ENCODE data around the gene CLEC2L. TPM values are rescaled to one million over a fixed set of nuclear protein-coding genes. Genes with fewer than 3 reads are reported as not detected.

Gene CLEC2L
- total and polyA plus RNA-seq, 4 donors = 0.05 TPM; not detected in 3

- TF ChIP-seq MAX (IDR thresholded peaks at IDR 0.05) = no peak
- no peak for TF ChIP-seq HNF4A (conservative IDR thresholded peaks at IDR 0.05)
Observed at GRCh38 chr7:139586286-139586685, 62.8 kb downstream of the CLEC2L start (continued).

- Histone ChIP-seq H3K9me3 (ENCODE audit: control insufficient read depth in 4 of 4, low read length in 3 of 4) (no peaks in the 10 kb centered on the region), H3K27ac (ENCODE audit: low read depth in 1 of 2, low read length in 2 of 2) (no peak overlapping the region), H3K4me3 (ENCODE audit: low read depth in 1 of 3, low read length in 3 of 3) (no peak overlapping the region), H3K9ac (ENCODE audit: low read depth in 1 of 2, low read length in 2 of 2) (no peak overlapping the region), H3K36me3 (ENCODE audit: control insufficient read depth in 4 of 4, insufficient read depth in 3 of 4, low read depth in 1 of 4, low read length in 3 of 4) (peaks cover 14 to 78% (median 61%) of the 10 kb centered on the region in 4 donors), H3K4me1 (ENCODE audit: control insufficient read depth in 4 of 4, insufficient read depth in 4 of 4, low read length in 3 of 4) (no peaks in the 10 kb centered on the region), H3K27me3 (ENCODE audit: control insufficient read depth in 4 of 4, insufficient read depth in 4 of 4, low read length in 3 of 4) (no peaks in the 10 kb centered on the region)
- WGBS = 98% methylated on average over 7 of the region's 7 CpGs
- TF ChIP-seq REST (IDR thresholded peaks at IDR 0.05) (no peak), EGR1 (IDR thresholded peaks at IDR 0.05; ENCODE audit: low read depth in 2 of 2) (no peak), RAD21 (IDR thresholded peaks at IDR 0.05) (no peak), FOXA2 (IDR thresholded peaks at IDR 0.05) (no peak), RXRA (IDR thresholded peaks at IDR 0.05) (no peak), HNF4A (conservative IDR thresholded peaks at IDR 0.05) (no peak), ATF3 (IDR thresholded peaks at IDR 0.05) (no peak)
- DNase-seq (ENCODE audit: low spot score) = no peak
Observed at GRCh38 chr7:139587535-139587934, 64.0 kb downstream of the CLEC2L start.

GRCh38 chr7:139588632-139589031 is 65.1 kb downstream of the CLEC2L start:
- Histone ChIP-seq H3K27ac (ENCODE audit: low read depth in 1 of 2, low read length in 2 of 2) (no peak overlapping the region), H3K27me3 (ENCODE audit: control insufficient read depth in 4 of 4, insufficient read depth in 4 of 4, low read length in 3 of 4) (no peaks in the 10 kb centered on the region), H3K9me3 (ENCODE audit: control insufficient read depth in 4 of 4, low read length in 3 of 4) (no peaks in the 10 kb centered on the region), H3K4me1 (ENCODE audit: control insufficient read depth in 4 of 4, insufficient read depth in 4 of 4, low read length in 3 of 4) (no peaks in the 10 kb centered on the region), H3K9ac (ENCODE audit: low read depth in 1 of 2, low read length in 2 of 2) (no peak overlapping the region), H3K4me3 (ENCODE audit: low read depth in 1 of 3, low read length in 3 of 3) (no peak overlapping the region), H3K36me3 (ENCODE audit: control insufficient read depth in 4 of 4, insufficient read depth in 3 of 4, low read depth in 1 of 4, low read length in 3 of 4) (peaks cover 17 to 78% (median 59%) of the 10 kb centered on the region in 4 donors)
- WGBS = 86% methylated on average over 7 of the region's 7 CpGs
- no peak for DNase-seq (ENCODE audit: low spot score)
- TF ChIP-seq ZBTB33 (IDR thresholded peaks at IDR 0.05) (no peak), EGR1 (IDR thresholded peaks at IDR 0.05; ENCODE audit: low read depth in 2 of 2) (no peak), HNF4G (IDR thresholded peaks at IDR 0.05) (no peak), HNF4A (conservative IDR thresholded peaks at IDR 0.05) (no peak), YY1 (IDR thresholded peaks at IDR 0.05) (no peak), REST (IDR thresholded peaks at IDR 0.05) (no peak), CTCF (IDR thresholded peaks at IDR 0.05; ENCODE audit: low read depth, low read length, missing input control) (no peak), ATF3 (IDR thresholded peaks at IDR 0.05) (no peak), FOXA1 (IDR thresholded peaks at IDR 0.05) (no peak)

Data from liver (tissue), 9 donors.